IMR-90 (cell line): ENCODE measurements around the gene INTS11. TPM values are rescaled to one million over a fixed set of nuclear protein-coding genes. Genes with fewer than 3 reads are reported as not detected.

ENCODE experiments used
- ATAC-seq: fragments of 200-7000 bp; cut with Tn5 transposase; 2 replicates; pipeline ENCODE4 v1.9.1; 2020; ENCODE audit warnings: low read depth, mild to moderate bottlenecking, moderate library complexity
- BruUV-seq: library from RNA; stranded (reverse); fragments of 400-500 nt; replicated peaks from 2 replicates; lab custom pipeline; 2021; lab: Mats Ljungman, UMichigan
- CTCF ChIA-PET: fragments of 300-600 bp; formaldehyde crosslinking; extraction: SDS; loops from one replicate; lab custom pipeline; 2021; ENCODE audit warnings: antibody characterized with exemption; lab: Yijun Ruan, JAX
- POLR2A ChIA-PET: fragments of 300-600 bp; sonication (Branson Sonifier 250); formaldehyde crosslinking; loops from one replicate; lab custom pipeline; 2022; ENCODE audit warnings: antibody characterized with exemption; ENCODE audit not compliant: unreplicated experiment; lab: Charles Lee
- DNase-seq: peaks from one replicate; pipeline ENCODE4 v3.0.0; 2013
- H2AFZ ChIP-seq: replicated peaks from 2 replicates; pipeline ENCODE3; 2013; ENCODE audit warnings: low read length, mild to moderate bottlenecking; ENCODE audit not compliant: poor library complexity
- H2AK5ac ChIP-seq: 2 replicates; pipeline ENCODE4 v1.6.1; 2013; ENCODE audit warnings: low read depth, low read length, inconsistent platforms
- H2AK9ac ChIP-seq: replicated peaks from 2 replicates; pipeline ENCODE3; 2013; ENCODE audit warnings: mild to moderate bottlenecking, low read depth, low read length, moderate library complexity; ENCODE audit not compliant: poor library complexity
- H2BK120ac ChIP-seq: 2 replicates; pipeline ENCODE4 v1.6.1; 2013; ENCODE audit warnings: low read depth, low read length, inconsistent platforms
- H2BK15ac ChIP-seq: 3 replicates; pipeline ENCODE4 v1.6.1; 2013; ENCODE audit warnings: low read depth, low read length, inconsistent platforms
- H2BK20ac ChIP-seq: 2 replicates; pipeline ENCODE4 v1.6.1; 2013; ENCODE audit warnings: low read depth, mild to moderate bottlenecking, inconsistent platforms, low read length, moderate library complexity
- H2BK5ac ChIP-seq: 2 replicates; pipeline ENCODE4 v1.6.1; 2013; ENCODE audit warnings: mild to moderate bottlenecking, low read depth, low read length, inconsistent platforms; ENCODE audit not compliant: poor library complexity, severe bottlenecking
- H3K14ac ChIP-seq: replicated peaks from 2 replicates; pipeline ENCODE4 v1.6.1; 2013; ENCODE audit warnings: low read depth, low read length, inconsistent platforms
- H3K18ac ChIP-seq: 2 replicates; pipeline ENCODE4 v1.6.1; 2013; ENCODE audit warnings: low read depth, low read length, control low read depth
- H3K23ac ChIP-seq: 2 replicates; pipeline ENCODE4 v1.6.1; 2013; ENCODE audit warnings: low read depth, low read length, inconsistent platforms
- H3K27ac ChIP-seq: 2 replicates; pipeline ENCODE4 v1.5.1; 2013; ENCODE audit warnings: mild to moderate bottlenecking, control low read depth, low read length; ENCODE audit not compliant: insufficient read depth
- H3K27me3 ChIP-seq: 2 replicates; pipeline ENCODE4 v1.6.1; 2013; ENCODE audit warnings: low read length; ENCODE audit not compliant: control insufficient read depth, insufficient read depth
- H3K36me3 ChIP-seq: 2 replicates; pipeline ENCODE4 v1.6.1; 2013; ENCODE audit warnings: low read length, mixed read lengths; ENCODE audit not compliant: control insufficient read depth, insufficient read depth
- H3K4ac ChIP-seq: 2 replicates; pipeline ENCODE4 v1.6.1; 2013; ENCODE audit warnings: low read depth, low read length, inconsistent platforms
- H3K4me1 ChIP-seq: 2 replicates; pipeline ENCODE4 v1.6.1; 2013; ENCODE audit warnings: low read length, mixed read lengths; ENCODE audit not compliant: control insufficient read depth, insufficient read depth
- H3K4me2 ChIP-seq: 2 replicates; pipeline ENCODE4 v1.6.1; 2013; ENCODE audit warnings: low read depth, mild to moderate bottlenecking, control low read depth, low read length, moderate library complexity
- H3K4me3 ChIP-seq: 2 replicates; pipeline ENCODE4 v1.5.1; 2013; ENCODE audit warnings: low read depth, mild to moderate bottlenecking, control low read depth, low read length, moderate library complexity; ENCODE audit not compliant: insufficient read depth
- H3K56ac ChIP-seq: 2 replicates; pipeline ENCODE4 v1.6.1; 2013; ENCODE audit warnings: low read length, inconsistent platforms; ENCODE audit not compliant: insufficient read depth; ENCODE audit errors: extremely low read depth
- H3K79me1 ChIP-seq, 2 experiments: 2 replicates each; pipeline ENCODE4 v1.6.1; 2013; ENCODE audit warnings: low read length in 2 of 2, inconsistent platforms in 1 of 2, low read depth in 1 of 2
- H3K9ac ChIP-seq: 2 replicates; pipeline ENCODE4 v1.6.1; 2013; ENCODE audit warnings: low read depth, low read length, control low read depth
- H3K9me1 ChIP-seq: 2 replicates; pipeline ENCODE4 v1.6.1; 2013; ENCODE audit warnings: low read length, inconsistent platforms; ENCODE audit not compliant: insufficient read depth
- H3K9me3 ChIP-seq: 2 replicates; pipeline ENCODE4 v1.6.1; 2013; ENCODE audit warnings: low read length; ENCODE audit not compliant: control insufficient read depth, insufficient read depth
- H4K20me1 ChIP-seq: 2 replicates; pipeline ENCODE4 v1.6.1; 2013; ENCODE audit warnings: low read length, inconsistent platforms; ENCODE audit not compliant: insufficient read depth
- H4K5ac ChIP-seq: 2 replicates; pipeline ENCODE4 v1.6.1; 2013; ENCODE audit warnings: mild to moderate bottlenecking, low read depth, low read length, control low read depth
- H4K8ac ChIP-seq, 2 experiments: 2 replicates each; pipeline ENCODE4 v1.6.1; 2013; ENCODE audit warnings: low read depth in 2 of 2, low read length in 2 of 2, control low read depth in 1 of 2, inconsistent platforms in 1 of 2
- H4K91ac ChIP-seq: 2 replicates; pipeline ENCODE4 v1.6.1; 2013; ENCODE audit warnings: low read depth, low read length, inconsistent platforms; ENCODE audit not compliant: insufficient read depth
- CHD1 ChIP-seq: IDR thresholded peaks from 2 replicates; pipeline ENCODE4 v1.6.1; 2012; ENCODE audit warnings: low read depth, low read length, improper control_type of control experiment
- MXI1 ChIP-seq: IDR thresholded peaks from 2 replicates; pipeline ENCODE4 v1.6.1; 2012; ENCODE audit warnings: low read depth, mild to moderate bottlenecking, low read length, moderate library complexity, borderline replicate concordance
- RFX5 ChIP-seq: IDR thresholded peaks from 2 replicates; pipeline ENCODE4 v1.8.0; 2012; ENCODE audit warnings: low read depth, mild to moderate bottlenecking, low read length, moderate library complexity
- WGBS, 2 experiments: methylation state at CpG; one replicate each; pipeline versions ENCODE4 v1.1.5 to v1.1.7; 2013; ENCODE audit warnings: missing lambda C conversion rate in 2 of 2; ENCODE audit not compliant: insufficient read length in 1 of 2; ENCODE audit errors: extremely low coverage in 2 of 2; 5-methylcytosine and 5-hydroxymethylcytosine counted together
- dilution Hi-C: fragments of 300-500 bp; cut with HindIII; formaldehyde crosslinking; loops from one replicate; pipeline ENCODE4 v1.14.3; 2018; ENCODE audit warnings: low sequenced_read_pairs; ENCODE audit not compliant: unreplicated experiment
- in situ Hi-C: fragments of 300-500 bp; cut with MboI; formaldehyde crosslinking; loops from 3 replicates; pipeline ENCODE4 v1.14.3; 2019; ENCODE audit warnings: low sequenced_read_pairs, inconsistent platforms, mixed read lengths
- intact Hi-C: fragments of 100-400 bp; cut with micrococcal nuclease; formaldehyde crosslinking; loops from 2 replicates; pipeline ENCODE4 v1.10.0; 2022
- polyA plus RNA-seq, 3 experiments: library from polyadenylated mRNA; depleted of rRNA; stranded (reverse); fragments of >200 nt; gene quantifications; 2 replicates each; pipeline ENCODE4 v1.2.3, GENCODE V29; 2012; ENCODE audit warnings: low replicate concordance in 1 of 3
- total RNA-seq: library from RNA; depleted of rRNA; stranded (reverse); fragments of >200 nt; gene quantifications from 2 replicates; pipeline ENCODE4 v1.2.3, GENCODE V29; 2012

Gene INTS11
- total and polyA plus RNA-seq, 2 of the 4 experiments (the other 2 are of a cell fraction): 56.1 to 123 TPM

GRCh38 chr1:1314237-1314586, 10.2 kb downstream of the INTS11 start:
- no TSS peak for BruUV-seq
- no peak overlapping the region for H2BK5ac ChIP-seq
- H3K4ac ChIP-seq: no peak overlapping the region
- H3K27me3 ChIP-seq: no peaks in the 10 kb centered on the region
- H3K14ac ChIP-seq: no peak overlapping the region
- H3K18ac ChIP-seq: no peak overlapping the region
- WGBS, 2 experiments: 99% methylated on average over 10 of the region's 15 CpGs; no CpG with 5 or more reads in 1 of the 2 experiments
- H3K56ac ChIP-seq: no peak overlapping the region
- no peak overlapping the region for H4K5ac ChIP-seq
- no peak overlapping the region for H2BK120ac ChIP-seq
- no peak overlapping the region for H2BK20ac ChIP-seq
- no peak overlapping the region for H4K91ac ChIP-seq
- peaks cover 4% of the 10 kb centered on the region for H3K9me1 ChIP-seq
- no peaks in the 10 kb centered on the region for H3K9me3 ChIP-seq
- in situ Hi-C loops (no loop called here), intact Hi-C loops (no loop called here), dilution Hi-C loops (no loop called here)
- H4K20me1 ChIP-seq: peaks cover 55% of the 10 kb centered on the region
- H3K4me3 ChIP-seq: no peak overlapping the region
- H3K9ac ChIP-seq: no peak overlapping the region
- POLR2A ChIA-PET: no interaction called here
- no peak overlapping the region for H2AK5ac ChIP-seq
- peaks cover 14% of the 10 kb centered on the region for H3K4me1 ChIP-seq
- no peak overlapping the region for H2AK9ac ChIP-seq
- H3K23ac ChIP-seq: no peak overlapping the region
- H3K4me2 ChIP-seq: no peak overlapping the region
- DNase-seq (no peak), ATAC-seq (no peak)
- H3K79me1 ChIP-seq: peaks cover 16 to 58% of the 10 kb centered on the region in 2 experiments
- no peak overlapping the region for H2BK15ac ChIP-seq
- CTCF ChIA-PET: no interaction called here
- no peak overlapping the region for H3K27ac ChIP-seq
- H4K8ac ChIP-seq: no peak overlapping the region
- TF ChIP-seq CHD1 (no peak), MXI1 (no peak), RFX5 (no peak)
- no peak overlapping the region for H2AFZ ChIP-seq
- peaks cover 67% of the 10 kb centered on the region for H3K36me3 ChIP-seq
